K562 (cell line): Measurements from ENCODE around the gene SS18L1. TPM values are rescaled to one million over a fixed set of nuclear protein-coding genes. Genes with fewer than 3 reads are reported as not detected.

Experiments
- CBX2 ChIP-seq: fragments of 200-600 bp; sonication (generic); IDR thresholded peaks from one replicate; pipeline ENCODE4 v1.6.1; 2012; ENCODE audit warnings: mild to moderate bottlenecking, low read length, inconsistent platforms; ENCODE audit not compliant: insufficient read depth, poor library complexity, severe bottlenecking
- CEBPB ChIP-seq: fragments of 450-650 bp; IDR thresholded peaks from 2 replicates; pipeline ENCODE4 v1.6.1; 2016; ENCODE audit warnings: missing genetic modification characterization, missing compliant biosample characterization
- CGGBP1 ChIP-seq: fragments of 250-450 bp; sonication (Bioruptor Pico); IDR thresholded peaks from 2 replicates; pipeline ENCODE4 v1.9.0; 2021; ENCODE audit warnings: mild to moderate bottlenecking
- ELF4 ChIP-seq: fragments of 450-650 bp; formaldehyde crosslinking; IDR thresholded peaks from 2 replicates; pipeline ENCODE4 v1.4.0; 2022; ENCODE audit warnings: missing genetic modification characterization
- HMGN3 ChIP-seq: IDR thresholded peaks from 2 replicates; pipeline ENCODE4 v1.6.1; 2011; ENCODE audit warnings: borderline replicate concordance, low read depth, mild to moderate bottlenecking, mixed read lengths, low read length; ENCODE audit not compliant: insufficient read length; ENCODE audit errors: extremely low read depth
- HNRNPK ChIP-seq: fragments of 200-400 bp; formaldehyde crosslinking; IDR thresholded peaks from one replicate; pipeline ENCODE4 v1.6.1; 2018; ENCODE audit warnings: mild to moderate bottlenecking, low read depth, low read length; ENCODE audit not compliant: poor library complexity, severe bottlenecking
- HNRNPLL ChIP-seq: fragments of 200-400 bp; formaldehyde crosslinking; IDR thresholded peaks from 2 replicates; pipeline ENCODE4 v1.6.1; 2017; ENCODE audit warnings: low read length, low read depth, mild to moderate bottlenecking; ENCODE audit not compliant: poor library complexity, severe bottlenecking
- KLF13 ChIP-seq: fragments of 450-650 bp; IDR thresholded peaks from 2 replicates; pipeline ENCODE4 v1.6.1; 2016; ENCODE audit warnings: missing genetic modification characterization, low read depth, mild to moderate bottlenecking, missing compliant biosample characterization, moderate library complexity, borderline replicate concordance
- MAFK ChIP-seq: IDR thresholded peaks from 2 replicates; pipeline ENCODE4 v1.6.1; 2011; ENCODE audit warnings: low read length, improper control_type of control experiment
- MYBL2 ChIP-seq, 2 experiments: fragments of 450-650 bp in 1 of 2; sonication (generic) in 1 of 2; formaldehyde crosslinking in 1 of 2; IDR thresholded peaks; 2 replicates each; pipeline versions ENCODE4 v1.6.1 to v1.8.1; 2017 to 2022; ENCODE audit warnings: borderline replicate concordance in 1 of 2, inconsistent platforms in 1 of 2, low read depth in 1 of 2, mild to moderate bottlenecking in 1 of 2, missing genetic modification reagents in 1 of 2, moderate library complexity in 1 of 2
- NCOA2 ChIP-seq, 2 experiments: fragments of 450-650 bp; IDR thresholded peaks; 2 replicates each; pipeline ENCODE4 v1.6.1; 2018; ENCODE audit warnings: mild to moderate bottlenecking in 2 of 2, moderate library complexity in 1 of 2; ENCODE audit not compliant: partially characterized antibody in 2 of 2
- PML ChIP-seq: IDR thresholded peaks from 2 replicates; pipeline ENCODE4 v1.6.1; 2012; ENCODE audit warnings: low read length, inconsistent platforms
- PRPF4 ChIP-seq: fragments of 200-400 bp; formaldehyde crosslinking; IDR thresholded peaks from one replicate; pipeline ENCODE4 v1.6.1; 2017; ENCODE audit warnings: low read length, low read depth, mild to moderate bottlenecking; ENCODE audit not compliant: insufficient read depth, poor library complexity, severe bottlenecking
- SFPQ ChIP-seq: fragments of 200-400 bp; formaldehyde crosslinking; IDR thresholded peaks from 2 replicates; pipeline ENCODE4 v1.6.1; 2017; ENCODE audit warnings: mild to moderate bottlenecking, low read depth, low read length, moderate library complexity
- SMARCA4 ChIP-seq: fragments of 450-650 bp; IDR thresholded peaks from 2 replicates; pipeline ENCODE4 v1.6.1; 2016
- SRSF7 ChIP-seq: fragments of 200-400 bp; formaldehyde crosslinking; optimal IDR thresholded peaks from 2 replicates; pipeline ENCODE3; 2017; ENCODE audit warnings: mild to moderate bottlenecking, low read depth, low read length
- TAL1 ChIP-seq: fragments of 450-650 bp; IDR thresholded peaks from 2 replicates; pipeline ENCODE4 v1.6.1; 2016; ENCODE audit warnings: mild to moderate bottlenecking
- ZNF217 ChIP-seq: sonication (generic); formaldehyde crosslinking; IDR thresholded peaks from 2 replicates; pipeline ENCODE4 v1.8.0; 2022; ENCODE audit warnings: mild to moderate bottlenecking, missing genetic modification reagents
- ZNF224 ChIP-seq: sonication (generic); formaldehyde crosslinking; IDR thresholded peaks from 2 replicates; pipeline ENCODE4 v1.8.0; 2022; ENCODE audit warnings: mild to moderate bottlenecking, missing genetic modification reagents
- ZNF511 ChIP-seq: sonication (generic); formaldehyde crosslinking; IDR thresholded peaks from 2 replicates; pipeline ENCODE4 v1.8.0; 2022; ENCODE audit warnings: mild to moderate bottlenecking, missing genetic modification reagents
- ZNF512 ChIP-seq: IDR thresholded peaks from 2 replicates; pipeline ENCODE4 v1.6.1; 2016; ENCODE audit warnings: missing genetic modification characterization, missing compliant biosample characterization
- ZNF76 ChIP-seq: fragments of 250-450 bp; sonication (Bioruptor Pico); IDR thresholded peaks from 2 replicates; pipeline ENCODE4 v1.4.0; 2020; ENCODE audit warnings: mild to moderate bottlenecking, moderate library complexity, borderline replicate concordance
- ZNF77 ChIP-seq: fragments of 250-450 bp; sonication (Bioruptor Pico); IDR thresholded peaks from 2 replicates; pipeline ENCODE4 v1.5.0; 2020
- ZZZ3 ChIP-seq: fragments of 450-650 bp; IDR thresholded peaks from 2 replicates; pipeline ENCODE4 v1.6.1; 2016; ENCODE audit warnings: antibody characterized with exemption, mild to moderate bottlenecking, moderate library complexity
- polyA plus RNA-seq, 8 experiments: library from polyadenylated mRNA; depleted of rRNA in 4 of 8; stranded (reverse) in 5 of 8; unstranded in 3 of 8; fragments of >200 nt; fragmentation: Nextera tagmentation in 2 of 8; fragmentation: Illumina TruSeq in 1 of 8; extraction: Ambion mirVana in 2 of 8; extraction: Trizol in 1 of 8; gene quantifications; 2 replicates each; pipeline versions ENCODE4 v1.2.1 to v1.2.3, GENCODE V29; 2011 to 2014; ENCODE audit warnings: inconsistent platforms in 1 of 8, missing spikeins in 1 of 8
- total RNA-seq, 7 experiments: library from RNA; depleted of rRNA in 6 of 7; stranded (reverse); fragments of >200 nt in 6 of 7; fragmentation: Illumina TruSeq in 2 of 7; extraction: Trizol in 2 of 7; gene quantifications; 2 replicates each; pipeline versions ENCODE4 v1.2.1 to v1.2.3, GENCODE V29; 2011 to 2021; ENCODE audit warnings: low replicate concordance in 1 of 7

SS18L1 gene
- total and polyA plus RNA-seq, 9 of the 15 experiments (the other 6 are each of a cell fraction or from before 2014, with no cell fraction given): 2.7 to 28.3 (median 15.1) TPM

GRCh38 chr20:62121776-62122653, 21.6 kb upstream of the SS18L1 start, which contains the start of gene LSM14B (continued):
- TF ChIP-seq HNRNPK (peak; percentile 98), ZNF77 (no peak), NCOA2 (IDR thresholded peaks at IDR 0.05; ENCODE audit: partially characterized antibody in 2 of 2) (no peak), MYBL2 (IDR thresholded peaks at IDR 0.05; ENCODE audit: low read depth) (no peak), MYBL2 (CRISPR knock-in tag; IDR thresholded peaks at IDR 0.05; ENCODE audit: borderline replicate concordance) (no peak), CGGBP1 (CRISPR knock-in tag) (no peak), ZZZ3 (no peak), MAFK (no peak), ZNF224 (CRISPR knock-in tag) (no peak), CBX2 (no peak), ZNF511 (CRISPR knock-in tag) (no peak), ZNF76 (CRISPR knock-in tag) (no peak), ZNF217 (CRISPR knock-in tag) (no peak), ZNF512 (tag) (no peak), SMARCA4 (no peak), TAL1 (no peak), PRPF4 (peak; percentile 59), KLF13 (peak; percentile 81; the same call in 1 of the 2 replicates), CEBPB (tag) (no peak), HMGN3 (peak; percentile 95), SFPQ (no peak), ELF4 (CRISPR knock-in tag) (no peak), HNRNPLL (no peak), SRSF7 (no peak), PML (no peak)
